ENCODE measurements around the gene PAK1.

PAK1 gene

GRCh38 chr11:77472991-77473800 is 698 bp downstream of the PAK1 start:
- DNase-seq: peak; percentile 39

DNA sequence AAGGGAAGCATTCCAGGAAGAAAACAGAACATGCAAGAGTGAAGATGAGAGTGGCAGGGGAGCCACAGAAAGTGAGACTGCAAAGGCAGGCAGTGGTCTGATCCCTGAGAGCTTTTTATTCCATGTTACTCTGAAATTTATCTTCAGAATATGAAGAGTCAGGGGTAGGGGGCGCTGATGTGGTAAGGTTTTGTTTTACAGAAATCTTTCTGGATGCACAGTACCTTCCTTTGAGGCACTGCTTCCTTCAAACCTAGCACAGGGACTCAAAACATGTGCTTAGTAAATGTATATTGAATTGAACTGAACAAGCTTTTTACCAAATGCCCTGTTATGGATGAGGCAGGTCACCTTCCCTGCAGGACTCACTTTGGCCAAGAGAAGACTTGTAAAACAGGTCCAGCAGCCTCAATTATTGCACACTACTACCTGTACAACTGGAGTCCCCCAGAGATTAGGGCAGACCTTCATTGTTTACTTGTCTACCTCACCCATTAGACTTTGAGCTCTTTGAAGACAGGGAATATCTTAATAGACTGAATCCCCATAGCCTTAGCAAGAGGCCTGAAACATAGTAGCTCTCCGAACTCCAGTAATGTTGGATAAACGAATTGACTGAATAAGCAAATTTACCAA is 2.2 kb downstream of the PAK1 start:
- DNase-seq: peak; percentile 32

DNA sequence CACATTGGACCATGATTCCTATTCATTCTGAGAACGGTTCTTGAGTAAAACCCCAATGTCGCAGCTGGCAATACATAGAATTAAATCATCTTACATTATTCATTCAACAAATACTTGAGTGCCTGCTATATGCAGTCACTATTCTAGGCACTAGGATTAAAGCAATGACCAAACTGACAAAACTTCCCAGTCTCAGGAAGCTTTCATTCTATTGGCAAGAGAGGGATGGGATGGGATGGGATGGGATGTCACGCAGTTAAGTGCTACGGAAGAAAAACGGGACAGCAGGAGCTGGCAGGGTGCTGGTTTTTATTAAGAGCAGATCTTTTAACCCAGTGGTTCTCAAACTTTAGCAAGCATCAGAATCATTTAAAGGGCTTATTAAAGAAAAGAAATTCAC is 2.9 kb downstream of the PAK1 start:
- DNase-seq: no peak

DNA sequence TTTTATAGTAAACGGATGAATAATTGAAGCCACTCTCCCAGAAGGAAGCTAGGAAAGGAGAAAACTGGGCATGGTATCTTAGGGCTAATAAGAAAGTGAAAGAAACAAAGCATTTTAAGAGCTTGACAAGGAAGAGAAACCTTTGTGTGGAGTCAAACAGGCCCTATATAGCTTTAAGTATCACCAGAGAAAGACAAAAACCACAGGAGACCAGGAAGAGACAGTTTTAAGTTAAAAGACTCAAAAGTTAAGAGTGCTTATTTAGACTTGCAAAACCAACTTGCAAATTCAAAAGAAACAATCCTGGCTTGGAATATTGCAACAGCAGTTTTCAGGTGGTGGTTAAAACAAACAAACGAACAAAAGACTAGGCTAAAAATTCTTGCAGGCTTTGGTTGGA is 3.4 kb downstream of the PAK1 start:
- peak; percentile 51 for DNase-seq

- DNase-seq: no peak
Measured at GRCh38 chr11:77468527-77468926, 5.4 kb downstream of the PAK1 start.

GRCh38 chr11:77467993-77468392 is 5.9 kb downstream of the PAK1 start:
- no peak for DNase-seq

DNA sequence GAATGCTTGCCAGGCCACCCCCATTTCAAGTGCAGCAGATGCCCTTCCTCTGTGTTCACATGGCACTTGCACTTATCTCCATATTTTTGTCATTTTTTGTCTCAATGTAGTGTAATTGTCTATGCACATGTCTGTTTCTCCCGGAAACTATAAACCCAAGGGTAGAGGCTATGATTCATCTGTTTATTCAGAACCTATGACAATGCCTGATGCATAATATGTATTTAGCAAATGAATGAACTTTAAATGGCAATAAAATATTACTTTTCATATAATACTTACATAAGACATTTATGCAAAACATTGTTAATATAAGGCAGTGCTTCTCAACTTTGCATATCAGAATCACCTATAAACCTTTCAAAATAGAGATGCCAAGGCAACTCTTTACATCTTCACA is 6.7 kb downstream of the PAK1 start:
- no peak for DNase-seq

GRCh38 chr11:77457340-77457739 is 16.6 kb downstream of the PAK1 start:
- no peak for DNase-seq

DNA sequence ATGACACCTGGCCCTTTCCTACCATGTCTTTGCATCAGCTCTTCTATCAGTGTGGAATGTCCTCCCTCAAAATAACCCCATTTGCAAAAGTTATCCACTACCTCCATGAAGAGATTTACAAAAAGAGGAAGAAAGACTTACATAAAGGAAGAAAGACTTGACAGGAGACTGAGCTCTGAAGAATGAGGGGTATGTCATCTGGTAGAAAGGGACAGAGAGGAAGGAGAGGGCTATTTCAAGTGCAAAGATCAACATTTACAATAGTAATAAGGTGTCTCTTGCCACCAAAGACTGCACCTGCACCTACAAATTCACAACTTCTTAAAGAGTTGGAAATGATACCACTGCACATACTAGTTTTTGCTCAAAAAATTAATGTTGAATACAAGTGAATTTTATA is 18.2 kb downstream of the PAK1 start:
- DNase-seq: peak; percentile 31

- DNase-seq: no peak
Measured at GRCh38 chr11:77454867-77455655, 18.8 kb downstream of the PAK1 start.

GRCh38 chr11:77450227-77450626 is 23.7 kb downstream of the PAK1 start:
- no peak for DNase-seq

- no peak for DNase-seq
Measured at GRCh38 chr11:77449784-77450183, 24.1 kb downstream of the PAK1 start.

DNA sequence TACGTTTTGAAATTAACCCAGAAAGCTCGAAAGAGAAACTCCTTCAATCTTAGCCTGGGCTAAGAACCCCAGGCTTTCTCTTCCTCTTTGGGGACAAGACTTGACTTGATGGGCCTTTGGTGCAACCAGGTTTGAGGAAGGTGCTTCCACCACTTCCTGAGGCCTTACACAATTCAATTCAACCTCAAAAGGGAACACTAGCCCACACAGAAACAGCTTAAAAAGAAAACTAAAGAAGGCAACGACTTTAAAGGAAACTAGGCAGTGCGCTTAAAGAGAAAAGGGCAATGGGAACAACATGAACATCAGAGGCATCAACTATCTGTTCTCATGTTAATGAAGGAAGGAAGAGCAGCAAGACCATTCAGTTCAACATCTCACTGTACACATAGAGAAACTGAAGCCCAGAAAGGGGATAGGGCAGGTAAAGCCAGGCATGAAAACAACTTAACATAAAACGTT is 24.8 kb downstream of the PAK1 start:
- DNase-seq: peak; percentile 87

- no peak for DNase-seq
Measured at GRCh38 chr11:77448269-77448668, 25.6 kb downstream of the PAK1 start.

- no peak for DNase-seq
Measured at GRCh38 chr11:77446911-77447629, 26.8 kb downstream of the PAK1 start.

GRCh38 chr11:77444261-77444660 is 29.6 kb downstream of the PAK1 start:
- DNase-seq: peak; percentile 80

DNA sequence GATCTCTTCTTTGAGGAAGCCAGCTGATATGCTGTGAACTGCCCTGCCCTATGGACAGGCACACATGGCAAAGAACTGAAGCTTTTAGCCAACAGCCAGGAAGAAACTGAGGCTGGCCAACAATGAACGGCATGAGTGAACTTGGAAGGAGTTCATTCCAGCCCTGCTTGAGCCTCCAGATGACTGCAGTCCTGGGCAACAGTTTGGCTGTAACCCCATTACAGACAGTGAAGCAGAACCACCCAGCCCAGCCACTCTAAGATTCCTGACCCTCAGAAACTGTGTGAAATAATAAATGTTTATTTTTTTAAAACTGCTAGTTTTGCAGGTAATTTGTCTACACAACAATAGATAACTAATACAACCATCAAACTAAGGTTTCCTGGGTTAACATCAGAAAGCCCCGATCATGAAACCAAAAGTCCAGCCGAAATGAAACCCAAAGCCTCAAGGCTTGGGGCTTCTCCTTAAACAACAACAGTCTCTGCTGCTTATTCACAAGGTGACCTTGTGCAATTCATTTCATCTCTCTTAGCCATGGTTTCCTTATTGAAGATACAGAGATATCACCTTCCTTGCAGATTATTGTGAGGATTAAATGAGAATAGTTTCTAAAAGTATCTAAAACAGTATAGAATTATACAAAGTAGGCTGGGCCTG is 31.4 kb downstream of the PAK1 start:
- peak; percentile 46 for DNase-seq

GRCh38 chr11:77441426-77441825 is 32.5 kb downstream of the PAK1 start:
- DNase-seq: no peak

DNA sequence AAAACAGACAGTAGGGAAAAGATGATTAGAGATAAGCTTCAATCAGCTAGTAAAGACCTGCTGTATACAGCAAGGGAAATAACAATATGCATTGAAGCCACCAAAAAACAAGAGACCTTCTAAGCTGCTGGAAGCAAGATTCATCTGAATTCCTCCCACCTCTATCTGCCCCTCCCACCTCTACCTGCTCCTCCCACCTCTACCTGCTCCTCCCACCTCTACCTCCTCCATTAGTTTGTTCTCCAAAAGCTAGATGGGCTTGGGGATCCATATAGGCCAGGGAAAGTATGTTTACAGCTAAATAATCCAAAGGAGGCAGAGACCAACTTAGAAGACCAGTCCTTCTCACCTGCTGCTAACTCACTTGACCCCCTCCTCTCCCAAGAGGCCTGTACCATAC is 33.2 kb downstream of the PAK1 start:
- no peak for DNase-seq

DNA sequence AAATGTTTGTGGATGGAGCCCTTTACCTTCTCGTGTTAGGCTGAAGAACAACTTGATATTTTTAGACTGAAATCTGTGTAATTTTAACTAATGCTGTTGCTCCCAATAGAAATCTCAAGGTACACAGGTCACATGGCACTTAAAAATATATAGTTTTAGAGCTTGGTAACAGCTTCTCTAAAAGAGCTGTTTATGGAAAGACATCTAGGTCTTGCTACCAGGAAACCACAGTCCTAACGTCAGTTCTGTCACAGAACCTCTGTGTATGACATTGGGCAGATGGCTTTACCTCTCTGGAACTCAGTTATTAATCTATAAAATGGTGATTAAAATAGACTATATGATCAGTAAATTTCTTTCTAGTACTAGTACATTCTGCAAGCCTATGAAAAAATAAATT is 35.4 kb downstream of the PAK1 start:
- DNase-seq: no peak

GRCh38 chr11:77436969-77437368 is 36.9 kb downstream of the PAK1 start:
- no peak for DNase-seq

GRCh38 chr11:77436506-77436905 is 37.4 kb downstream of the PAK1 start:
- peak; percentile 39 for DNase-seq
